ENCODE measurements around the gene AUH. TPM values are rescaled to one million over a fixed set of nuclear protein-coding genes. Genes with fewer than 3 reads are reported as not detected.
A peak's percentile ranks its signal among the peaks of the same experiment; 100 is the strongest.

AUH gene
- total RNA-seq, 1 experiment from 2014 or later = 29.0 TPM

- Histone ChIP-seq H3K9me3 (ENCODE audit: control insufficient read depth in 1 of 2, insufficient read depth in 1 of 2, low read depth in 1 of 2, low read length in 2 of 2) (no peaks in the 10 kb centered on the region), H3K4me3 (replicated peaks in 1 of 2; ENCODE audit: low read depth in 1 of 2, low read length in 2 of 2) (no peak overlapping the region), H3K4me2 (ENCODE audit: low read length) (no peak overlapping the region), H3K9ac (ENCODE audit: low read length) (no peak overlapping the region), H3K9me2 (ENCODE audit: insufficient read depth) (no peaks in the 10 kb centered on the region), H3K4me1 (ENCODE audit: control insufficient read depth in 1 of 2, insufficient read depth in 2 of 2, low read length in 2 of 2) (peaks cover 0 to 3% of the 10 kb centered on the region in 2 experiments; a peak in 1 of 4 replicates), H2AFZ (ENCODE audit: low read depth, low read length, poor library complexity, severe bottlenecking) (no peak overlapping the region), H3K36me3 (ENCODE audit: control insufficient read depth in 1 of 2, insufficient read depth in 2 of 2, low read length in 2 of 2) (peaks cover 10 to 19% of the 10 kb centered on the region in 2 experiments; a peak in 3 of 4 replicates), H3K27ac (ENCODE audit: low read depth, low read length) (no peak overlapping the region), H3K27me3 (ENCODE audit: insufficient read depth, low read length) (no peaks in the 10 kb centered on the region), H4K20me1 (ENCODE audit: insufficient read depth) (no peaks in the 10 kb centered on the region), H3K79me2 (ENCODE audit: insufficient read depth, low read length) (peaks cover 22% of the 10 kb centered on the region)
- no TSS peak for BruUV-seq (replicated peaks)
- ChIA-PET CTCF (no interaction called here), POLR2A (interaction anchor here (0.7 kb wide), 1 partner anchor 105 kb away, joined by 3 read pairs; no protein-coding TSS in a partner anchor), RAD21 (ENCODE audit: low non-redundant PET in 1 of 2, low total read pairs in 2 of 2, uncharacterized antibody in 2 of 2, unreplicated experiment in 2 of 2) (no interaction called here)
- TF ChIP-seq, protein P1, sequence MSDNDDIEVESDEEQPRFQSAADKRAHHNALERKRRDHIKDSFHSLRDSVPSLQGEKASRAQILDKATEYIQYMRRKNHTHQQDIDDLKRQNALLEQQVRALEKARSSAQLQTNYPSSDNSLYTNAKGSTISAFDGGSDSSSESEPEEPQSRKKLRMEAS (IDR thresholded peaks at IDR 0.05) = no peak
- no peak for TF ChIP-seq SRF (IDR thresholded peaks at IDR 0.05; ENCODE audit: low read depth)
- TF ChIP-seq POLR2AphosphoS5 (IDR thresholded peaks at IDR 0.05; ENCODE audit: low read depth, low read length) = no peak; the same call in 1 of the 2 replicates
- no peak for TF ChIP-seq CEBPB (IDR thresholded peaks at IDR 0.05; ENCODE audit: low read depth)
- no peak for TF ChIP-seq RAD21 (IDR thresholded peaks at IDR 0.05; ENCODE audit: low read depth)
- no peak for TF ChIP-seq ZNF274 (IDR thresholded peaks at IDR 0.05; ENCODE audit: low read depth, low read length)
- ATAC-seq (no peak), DNase-seq (ENCODE audit: low read depth, low spot score) (no peak)
- intact Hi-C loops (cut with micrococcal nuclease) = no loop called here
These were observed 46.0 kb upstream of the AUH start for GRCh38 chr9:91407580-91408318.

DNA sequence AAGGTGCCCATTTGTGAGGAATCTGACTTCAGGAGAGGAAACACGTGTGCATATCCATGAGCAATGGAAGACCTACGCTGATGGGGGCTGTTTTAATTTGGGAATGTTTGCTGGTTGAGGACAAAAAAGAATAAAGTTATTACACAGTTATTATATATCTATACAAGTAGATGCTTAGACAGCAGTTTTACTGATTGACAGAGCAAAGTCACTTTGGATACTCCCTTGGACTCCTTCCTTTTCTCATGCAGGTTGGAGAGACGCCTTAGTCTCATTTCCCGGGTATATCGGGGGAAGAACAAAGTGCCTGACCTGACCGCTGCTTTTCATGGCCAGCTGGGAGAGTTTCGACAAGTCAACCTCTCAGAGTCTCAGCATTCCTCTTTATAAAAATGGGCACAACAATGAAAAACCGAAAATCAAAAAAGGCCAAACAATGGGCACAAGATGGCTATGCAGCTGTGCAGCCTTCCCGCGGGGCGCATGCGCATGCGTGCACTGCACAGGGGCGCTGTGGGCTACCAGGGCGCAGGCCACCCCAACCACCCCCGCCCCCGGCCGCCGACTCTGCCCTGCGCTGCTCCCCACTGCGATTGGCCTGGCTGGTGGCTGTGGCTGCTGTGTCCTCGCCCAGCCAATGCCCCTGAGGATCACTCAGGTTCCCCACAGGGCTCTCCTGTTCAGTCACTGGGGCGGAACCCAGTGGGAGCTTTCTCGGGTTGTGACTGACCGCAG, 43.8 kb upstream of the AUH start:
- TF ChIP-seq POLR2AphosphoS5 (IDR thresholded peaks at IDR 0.05; ENCODE audit: low read depth, low read length) (0 out of 2 replicates have a peak, but pooled peaks have one; percentile 38), ZNF274 (IDR thresholded peaks at IDR 0.05; ENCODE audit: low read depth, low read length) (no peak)
- H2AFZ ChIP-seq (ENCODE audit: low read depth, low read length, poor library complexity, severe bottlenecking) = no peak overlapping the region
- POLR2A ChIA-PET = no interaction called here
- H3K27ac ChIP-seq (ENCODE audit: low read depth, low read length) = no peak overlapping the region
- DNase-seq (ENCODE audit: low read depth, low spot score) (no peak), ATAC-seq (no peak)
- no peaks in the 10 kb centered on the region for H3K27me3 ChIP-seq (ENCODE audit: insufficient read depth, low read length)
- peaks cover 10 to 17% of the 10 kb centered on the region in 2 experiments; a peak in 3 of 4 replicates for H3K36me3 ChIP-seq (ENCODE audit: control insufficient read depth in 1 of 2, insufficient read depth in 2 of 2, low read length in 2 of 2)
- no peaks in the 10 kb centered on the region for H3K9me2 ChIP-seq (ENCODE audit: insufficient read depth)
- intact Hi-C loops (cut with micrococcal nuclease) = no loop called here
- no peak overlapping the region for H3K9ac ChIP-seq (ENCODE audit: low read length)
- no peak overlapping the region for H3K4me3 ChIP-seq (replicated peaks in 1 of 2; ENCODE audit: low read depth in 1 of 2, low read length in 2 of 2)
- no TSS peak for BruUV-seq (replicated peaks)
- no peaks in the 10 kb centered on the region for H4K20me1 ChIP-seq (ENCODE audit: insufficient read depth)
- H3K4me2 ChIP-seq (ENCODE audit: low read length) = no peak overlapping the region
- no peaks in the 10 kb centered on the region for H3K9me3 ChIP-seq (ENCODE audit: control insufficient read depth in 1 of 2, insufficient read depth in 1 of 2, low read depth in 1 of 2, low read length in 2 of 2)
- CTCF ChIA-PET = no interaction called here
- no peaks in the 10 kb centered on the region for H3K4me1 ChIP-seq (ENCODE audit: control insufficient read depth in 1 of 2, insufficient read depth in 2 of 2, low read length in 2 of 2)
- RAD21 ChIA-PET (ENCODE audit: low non-redundant PET in 1 of 2, low total read pairs in 2 of 2, uncharacterized antibody in 2 of 2, unreplicated experiment in 2 of 2) = no interaction called here
- peaks cover 5% of the 10 kb centered on the region; the same call in 1 of the 2 replicates for H3K79me2 ChIP-seq (ENCODE audit: insufficient read depth, low read length)

Measured in HCT116 (cell line).